Stimulated activated CD8-positive, alpha-beta memory T cell treated with anti-CD3 and anti-CD28 coated beads, Interleukin-15, amount 100 ng/mL, for 4 hours (primary cell): ENCODE measurements around the gene RAP1GAP2.
"Not testable (repeated sequence)": the region's sequence is repeated elsewhere in the genome, so short reads cannot be mapped to it uniquely, and the experiment has no call there.

ENCODE experiments used
- DNase-seq, 2 donors: peaks; one replicate each; pipeline ENCODE4 v3.0.0-alpha.2; 2020; ENCODE audit warnings: low read depth in 2 of 2

RAP1GAP2 gene

DNA sequence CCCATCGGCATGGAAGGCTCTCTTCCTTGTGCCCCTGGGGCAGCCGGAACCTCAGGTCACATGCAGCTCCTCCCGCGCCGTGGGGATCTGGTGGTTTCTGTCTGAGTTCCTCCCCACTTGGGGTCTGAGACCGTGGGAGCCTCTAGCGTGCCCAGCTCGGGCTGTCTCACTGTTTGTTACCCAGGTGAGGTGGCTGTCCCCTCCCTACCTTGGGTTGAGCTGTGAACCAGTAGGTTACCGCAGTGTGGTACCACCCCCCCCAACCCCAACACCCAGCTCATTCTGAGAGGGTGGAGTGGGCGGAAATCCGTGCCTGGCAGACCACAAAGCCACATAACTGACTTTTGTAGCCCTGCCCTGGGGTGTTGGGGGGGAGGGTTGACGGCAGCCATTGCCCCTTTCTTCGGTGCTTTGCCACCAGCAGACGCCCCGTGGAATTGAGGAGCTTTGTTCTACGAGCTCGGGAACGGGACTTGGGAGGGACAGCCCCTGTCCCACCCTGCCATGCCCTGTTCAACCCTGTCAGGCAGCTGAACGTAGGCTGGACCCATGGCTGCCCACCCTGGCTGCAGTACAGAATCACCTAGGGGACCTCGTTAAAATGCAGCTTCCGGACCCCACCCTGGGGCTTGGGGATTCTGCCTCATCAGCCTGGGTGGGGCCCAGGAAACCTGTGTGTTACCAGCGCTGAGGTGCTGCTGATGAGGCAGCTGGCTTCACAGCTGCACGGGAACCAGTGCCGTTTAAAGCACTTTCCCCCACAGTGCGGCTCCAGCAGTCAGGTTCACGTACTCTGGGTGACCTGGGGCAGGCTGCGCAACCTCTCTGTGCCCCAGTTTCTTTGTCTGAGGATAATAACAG, 18.5 kb downstream of the RAP1GAP2 start:
- DNase-seq, result peak; percentile 82 to 92

DNA sequence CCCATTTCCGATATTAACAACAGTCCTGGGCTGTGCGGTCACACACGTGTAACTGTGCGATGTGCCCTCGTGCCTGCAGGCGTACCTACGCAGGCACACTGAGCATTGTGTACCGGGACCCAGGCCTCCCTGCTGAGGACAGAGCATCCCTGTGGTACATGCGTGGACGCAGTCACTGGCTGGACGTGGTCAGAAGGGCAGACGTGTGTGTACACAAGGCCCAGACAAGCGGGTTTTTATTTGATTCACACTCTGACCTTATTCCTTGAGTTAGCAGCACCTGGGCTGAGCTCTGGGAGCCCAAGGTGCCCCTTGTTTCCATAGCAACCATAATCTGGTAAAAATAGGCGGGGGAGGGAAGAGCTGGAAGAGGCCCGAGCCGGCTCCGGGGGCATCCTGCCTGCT, 19.5 kb downstream of the RAP1GAP2 start:
- DNase-seq, result no peak

DNA sequence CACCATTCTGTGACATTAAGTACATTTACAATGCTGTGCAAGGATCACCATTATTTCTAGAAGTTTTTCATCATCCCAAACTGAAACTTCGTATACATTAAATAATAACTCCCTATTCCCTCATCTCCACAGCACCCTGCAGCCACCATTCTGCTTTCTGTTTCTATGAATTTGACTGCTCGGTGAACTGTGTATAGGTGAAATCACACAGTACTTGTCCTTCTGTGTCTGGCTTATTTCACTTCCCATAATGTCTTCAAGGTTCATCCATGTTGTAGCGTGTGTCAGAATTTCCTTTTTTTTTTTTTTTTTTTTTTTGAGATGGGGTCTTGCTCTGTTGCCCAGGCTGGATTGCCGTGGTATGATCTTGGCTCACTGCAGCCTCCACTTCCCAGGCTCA, 20.4 kb downstream of the RAP1GAP2 start:
- DNase-seq, result no peak

DNA sequence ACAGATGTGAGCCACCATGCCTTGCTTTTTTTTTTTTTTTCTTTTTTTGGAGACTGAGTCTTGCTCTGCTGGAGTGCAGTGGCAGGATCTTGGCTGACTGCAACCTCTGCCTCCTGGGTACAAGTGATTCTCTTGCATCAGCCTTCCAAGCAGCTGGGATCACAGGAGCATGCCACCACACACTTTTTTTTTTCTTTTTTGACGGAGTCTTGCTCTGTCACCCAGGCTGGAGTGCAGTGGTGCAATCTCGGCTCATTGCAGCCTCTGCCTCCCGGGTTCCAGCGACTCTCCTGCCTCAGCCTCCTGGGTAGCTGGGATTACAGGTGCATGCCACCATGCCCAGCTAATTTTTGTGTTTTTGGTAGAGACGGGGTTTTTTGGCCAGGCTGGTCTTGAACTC, 23.1 kb downstream of the RAP1GAP2 start:
- not testable (repeated sequence) for DNase-seq

DNA sequence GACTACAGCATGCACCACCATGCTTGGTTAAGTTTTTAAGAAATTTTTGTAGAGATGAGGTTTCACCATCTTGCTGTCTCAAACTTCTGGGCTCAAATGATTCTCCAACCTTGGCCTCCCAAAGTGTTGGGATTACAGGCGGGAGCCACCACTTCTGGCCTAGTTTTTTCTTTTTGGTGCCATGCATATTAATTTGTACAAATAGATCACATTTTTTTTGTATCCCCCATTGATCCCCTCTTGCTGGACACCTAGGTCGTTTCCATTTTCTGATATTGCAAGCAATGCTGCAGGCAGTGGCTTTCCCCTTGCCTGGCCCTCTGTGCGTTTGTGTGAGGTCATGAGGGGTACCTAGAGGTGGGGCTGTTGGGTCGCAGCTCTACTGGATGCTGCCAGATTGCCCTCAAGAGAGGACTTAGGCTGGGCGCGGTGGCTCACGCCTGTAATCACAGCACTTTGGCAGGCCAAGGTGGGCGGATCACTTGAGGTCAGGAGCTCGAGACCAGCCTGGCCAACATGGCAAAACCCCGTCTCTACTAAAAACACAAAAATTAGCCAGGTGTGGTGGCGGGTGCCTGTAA, 23.8 kb downstream of the RAP1GAP2 start:
- DNase-seq, result no peak

DNA sequence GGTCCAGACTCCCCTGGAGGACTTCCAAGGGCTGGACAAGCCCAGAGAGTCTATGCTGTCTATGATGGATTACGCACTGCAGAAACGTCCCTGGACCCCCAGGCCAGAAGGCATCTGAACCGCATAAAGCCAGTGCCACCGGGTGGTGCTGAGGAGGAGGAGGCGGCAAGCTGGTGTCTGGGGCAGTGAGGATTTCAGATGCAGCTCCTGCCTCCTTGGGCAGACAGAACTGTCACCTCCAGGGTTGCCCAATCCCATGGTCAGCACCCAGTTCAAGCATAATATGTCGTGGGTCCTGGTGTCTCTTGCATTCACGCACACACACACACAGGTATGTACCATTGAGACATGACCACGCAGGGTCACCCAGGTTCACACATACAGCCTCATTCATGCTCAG, 25.6 kb downstream of the RAP1GAP2 start:
- no peak for DNase-seq

DNA sequence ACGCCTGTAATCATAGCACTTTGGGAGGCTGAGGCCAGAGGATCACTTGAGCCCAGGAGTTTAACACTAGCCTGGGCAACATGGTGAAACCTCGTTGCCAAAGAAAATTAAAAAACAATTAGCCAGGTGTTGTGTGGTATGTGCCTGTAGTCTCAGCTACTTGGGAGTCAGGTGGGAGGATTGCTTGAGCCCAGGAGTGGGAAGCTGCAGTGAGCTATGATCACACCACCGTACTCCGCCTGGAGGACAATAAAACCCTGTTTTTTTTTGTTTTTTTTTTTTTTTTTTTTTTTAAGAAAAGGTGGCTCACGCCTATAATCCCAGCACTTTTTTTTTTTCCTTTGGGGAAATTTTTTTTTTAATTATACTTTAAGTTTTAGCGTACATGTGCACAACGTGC, 26.1 kb downstream of the RAP1GAP2 start:
- no peak for DNase-seq

DNA sequence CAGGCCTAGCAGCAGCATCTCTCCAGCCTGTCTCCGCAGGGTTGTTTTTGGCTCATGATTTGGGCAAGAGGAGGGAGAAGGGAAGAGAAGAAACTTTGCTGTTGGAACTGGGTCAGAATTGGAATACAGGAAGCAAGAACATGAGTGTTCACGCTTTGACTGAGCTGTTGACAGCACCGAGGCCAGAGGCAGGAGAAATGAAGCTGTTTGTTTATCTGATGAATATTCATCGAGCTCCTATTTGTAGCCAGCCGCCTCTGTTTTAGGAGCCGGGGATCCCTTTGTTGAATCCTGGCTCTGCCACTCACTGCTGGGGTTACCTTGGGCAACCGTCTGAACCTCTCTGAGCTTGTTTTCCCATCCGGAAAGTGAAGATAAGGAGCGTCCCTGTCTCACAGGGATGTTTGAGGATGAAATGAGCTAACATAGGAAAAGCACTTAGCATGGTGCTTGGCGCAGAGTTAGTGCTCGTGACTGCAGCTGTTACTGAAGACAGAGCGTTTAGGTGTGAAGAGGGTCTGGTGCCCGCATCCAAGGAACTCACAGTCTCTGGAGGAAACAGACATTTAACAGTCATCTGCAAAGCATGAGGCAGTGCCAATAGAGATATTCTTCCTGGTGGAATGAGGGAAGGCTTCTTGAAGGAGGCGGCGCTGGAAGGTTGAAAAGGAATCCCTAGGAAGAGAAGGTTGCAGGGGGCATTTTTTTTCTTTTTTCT, 29.2 kb downstream of the RAP1GAP2 start:
- no peak for DNase-seq

DNA sequence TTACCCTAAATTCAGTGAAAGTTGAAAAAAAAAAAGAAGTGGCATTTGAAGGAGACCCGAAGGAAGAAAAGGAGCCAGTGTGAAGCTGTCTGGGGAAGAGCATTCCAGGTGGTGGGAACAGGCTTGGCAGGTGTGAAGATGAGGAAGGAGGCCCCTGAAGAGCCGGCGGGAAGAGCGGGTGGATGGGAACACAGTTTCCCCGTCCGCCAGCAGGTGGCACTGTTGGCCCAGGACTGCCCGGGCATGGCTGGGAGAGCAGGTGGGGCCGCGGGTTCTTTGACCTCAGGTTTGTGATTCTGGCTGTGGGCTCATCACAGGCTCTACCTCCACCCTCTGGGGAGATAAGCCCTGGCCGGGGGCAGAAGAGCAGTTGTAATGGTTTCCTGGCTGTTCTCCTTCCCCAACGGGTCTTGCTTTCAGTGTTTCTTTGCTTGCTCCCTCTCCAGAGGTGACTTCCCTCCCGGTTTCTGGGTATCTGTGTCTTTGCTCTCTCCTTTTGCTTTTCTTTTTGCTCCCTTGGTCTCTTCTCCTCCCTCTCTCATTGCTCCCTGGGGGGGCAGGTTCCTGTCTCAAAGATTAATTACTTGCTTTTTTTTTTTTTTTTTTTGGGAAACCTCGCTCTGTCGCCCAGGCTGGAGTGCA, 32.3 kb downstream of the RAP1GAP2 start:
- peak; percentile 43 to 50 for DNase-seq

DNA sequence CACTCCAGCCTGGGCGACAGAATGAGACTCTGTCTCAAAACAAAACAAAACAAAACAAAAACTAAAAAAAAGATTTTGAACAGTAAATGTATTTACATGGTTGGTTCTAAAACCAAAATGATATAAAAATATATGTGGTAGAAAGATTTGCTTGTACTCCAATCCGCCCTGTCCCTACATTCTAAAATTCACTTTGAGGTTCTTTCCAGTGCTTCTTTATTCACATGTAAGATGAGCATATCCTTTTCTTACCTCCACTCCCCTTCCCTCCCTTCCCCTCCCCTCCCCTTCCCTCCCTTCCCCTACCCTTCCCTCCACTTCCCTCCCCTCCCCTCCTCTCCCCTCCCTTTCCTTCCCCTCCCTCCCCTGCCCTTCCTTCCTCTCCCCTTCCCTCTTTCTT, 34.4 kb downstream of the RAP1GAP2 start:
- no peak for DNase-seq

DNA sequence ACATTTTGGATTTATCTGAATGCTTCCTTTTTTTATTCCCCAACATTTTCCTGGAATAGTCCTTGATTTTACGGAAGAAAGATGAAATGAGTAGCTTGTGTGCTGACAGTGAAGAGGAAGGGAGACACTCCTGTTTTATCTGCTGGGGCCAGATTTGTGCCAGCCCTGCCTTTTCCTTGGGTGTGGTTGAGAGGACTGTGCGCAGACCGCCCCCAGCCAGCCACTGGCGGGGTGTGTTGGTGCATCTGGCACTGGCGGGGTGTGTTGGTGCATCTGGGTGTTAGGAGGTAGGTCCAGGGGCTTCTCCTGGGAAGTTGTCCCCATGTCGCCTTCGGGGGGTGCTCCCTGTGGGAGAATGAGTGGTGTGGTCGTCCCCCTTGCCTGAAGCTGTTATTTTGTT, 39.5 kb downstream of the RAP1GAP2 start:
- no peak for DNase-seq

DNA sequence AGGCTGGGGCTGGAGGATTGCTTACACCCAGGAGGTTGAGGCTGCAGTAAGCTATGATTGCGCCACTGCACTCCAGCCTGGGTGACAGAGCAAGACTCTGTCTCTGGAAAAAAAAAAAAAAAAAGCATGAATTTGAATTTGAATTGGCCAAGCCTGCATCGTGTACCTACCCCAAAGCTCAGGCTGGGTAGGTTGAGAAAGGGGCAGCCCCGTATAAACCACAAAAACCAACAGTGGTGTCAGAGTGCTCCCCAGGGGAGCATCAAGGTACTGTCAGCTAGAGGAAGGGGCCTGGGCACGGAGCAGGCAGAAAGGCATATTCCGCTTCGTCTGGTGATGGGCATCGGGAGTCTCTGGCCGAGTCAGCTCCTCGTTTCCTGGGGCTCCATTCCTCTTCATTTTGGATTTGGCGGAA, 40.9 kb downstream of the RAP1GAP2 start:
- DNase-seq, result no peak

DNA sequence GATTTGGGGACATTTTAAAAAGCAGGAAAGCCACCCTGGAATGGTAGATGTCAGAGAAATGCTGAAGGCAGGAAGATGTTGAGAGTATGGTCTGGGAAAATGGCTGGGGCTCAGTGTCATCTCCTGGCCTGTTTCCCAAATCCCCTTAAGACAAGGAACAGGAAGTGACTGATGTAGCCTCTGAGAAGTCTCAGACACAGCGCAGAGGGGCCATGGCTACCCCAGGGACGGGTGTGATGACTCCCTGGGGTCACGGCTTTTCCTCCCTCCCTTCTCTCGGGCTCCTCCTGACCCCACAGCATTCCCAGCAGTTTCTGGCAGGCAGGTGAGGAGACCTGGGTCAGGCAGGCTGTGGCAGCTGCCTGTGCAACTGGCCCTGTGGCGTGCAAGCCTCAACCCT, 45.4 kb downstream of the RAP1GAP2 start:
- DNase-seq, result no peak

DNA sequence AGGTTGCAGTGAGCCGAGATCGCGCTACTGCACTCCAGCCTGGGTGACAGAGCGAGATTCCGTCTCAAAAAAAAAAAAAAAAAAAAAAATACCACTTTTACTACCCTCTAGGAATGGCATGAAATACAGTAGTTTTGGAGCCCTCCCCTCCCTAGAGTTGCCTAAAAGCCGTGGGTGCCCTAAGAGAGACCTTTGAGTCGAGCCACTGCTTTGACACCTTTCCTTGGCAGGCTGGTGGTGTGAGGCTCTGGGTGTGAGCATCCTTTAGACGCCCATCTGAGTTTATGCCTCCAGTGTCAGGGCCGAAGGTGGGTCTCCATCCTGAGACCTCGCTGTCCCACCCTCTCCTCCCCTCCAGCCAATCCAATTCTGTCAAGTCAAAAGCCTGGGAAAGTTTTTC, 46.2 kb downstream of the RAP1GAP2 start:
- no peak for DNase-seq

DNA sequence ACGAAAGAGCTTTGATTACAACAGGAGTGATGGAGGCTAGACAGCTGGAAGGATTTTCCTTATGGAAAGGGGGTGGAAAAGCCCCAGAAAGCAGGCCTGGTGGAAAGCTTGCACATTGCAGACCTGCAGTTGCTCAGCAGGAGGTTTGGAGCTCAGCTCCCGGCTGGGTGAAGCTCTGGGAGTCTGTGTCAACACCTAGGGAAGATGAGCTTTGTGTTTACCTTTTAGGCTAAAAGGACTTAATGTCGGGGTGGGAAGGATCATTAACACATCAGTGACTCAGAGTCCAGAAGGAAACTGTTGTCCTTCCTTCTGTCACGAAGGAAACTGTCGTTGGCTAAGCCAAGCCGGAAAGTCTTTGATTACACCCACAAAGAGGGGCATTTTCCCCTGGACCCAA, 48.2 kb downstream of the RAP1GAP2 start:
- no peak for DNase-seq

DNA sequence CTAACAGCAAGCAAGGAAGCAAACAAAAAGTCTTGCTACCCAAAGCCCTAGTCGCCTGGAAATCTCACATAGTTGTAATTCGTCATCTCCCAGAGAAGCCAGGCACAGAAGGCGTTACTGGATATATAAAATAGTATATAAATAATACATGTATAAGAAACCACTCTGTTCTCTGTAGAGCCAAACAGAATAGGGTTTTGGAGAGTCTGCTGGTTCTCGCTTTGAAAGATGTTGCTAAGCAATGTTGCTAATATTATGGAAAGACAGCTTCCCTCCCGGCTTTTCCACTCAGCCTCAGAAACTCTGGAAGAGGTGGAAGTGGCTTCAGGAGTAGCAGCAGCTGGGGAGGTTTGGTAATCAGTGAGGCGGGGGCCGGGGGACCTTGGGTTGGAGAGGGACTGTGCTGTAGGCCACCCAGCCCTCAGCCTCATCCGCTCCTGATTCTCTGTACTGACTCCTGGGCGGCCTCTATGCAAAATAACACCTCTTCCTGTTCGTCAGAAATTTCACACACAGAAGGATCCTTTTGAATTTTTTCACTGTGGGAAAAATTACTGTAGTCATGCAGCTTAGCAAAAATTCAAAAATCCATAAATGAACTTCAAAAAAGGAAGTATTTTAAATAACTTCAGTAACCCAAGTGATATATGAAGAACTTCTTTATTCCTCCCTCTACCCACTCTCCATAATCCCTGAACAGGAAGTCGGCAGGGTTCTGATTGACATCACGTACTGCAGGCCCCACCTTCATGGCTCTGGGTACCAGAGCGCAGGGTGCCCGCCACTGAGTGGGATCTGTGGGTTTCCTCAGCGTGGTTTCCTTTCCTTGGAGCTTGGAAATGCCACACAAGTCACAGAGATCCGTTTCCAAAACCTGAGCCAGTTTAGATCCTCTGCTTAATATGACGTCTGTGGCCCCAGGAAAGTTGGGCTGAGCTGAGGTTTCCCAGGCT, 51.4 kb downstream of the RAP1GAP2 start:
- DNase-seq, result no peak

DNA sequence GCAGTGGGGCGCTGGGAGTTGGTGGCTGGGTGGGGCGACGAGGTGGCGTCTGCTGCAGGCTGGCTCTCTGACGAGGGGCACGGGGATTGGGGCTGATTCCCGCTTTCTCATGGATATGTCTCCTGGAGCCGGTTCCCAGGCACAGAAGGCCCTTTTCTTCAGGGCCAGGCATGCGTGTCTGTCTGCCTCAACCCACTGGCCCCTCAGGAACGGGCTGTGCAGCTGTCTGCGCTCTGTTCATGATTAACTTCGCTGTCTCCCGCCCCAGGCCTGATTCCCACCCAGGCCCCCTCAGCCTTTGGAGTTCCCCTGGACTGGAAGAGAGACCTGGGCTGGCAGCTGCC, 53.1 kb downstream of the RAP1GAP2 start:
- no peak for DNase-seq

DNA sequence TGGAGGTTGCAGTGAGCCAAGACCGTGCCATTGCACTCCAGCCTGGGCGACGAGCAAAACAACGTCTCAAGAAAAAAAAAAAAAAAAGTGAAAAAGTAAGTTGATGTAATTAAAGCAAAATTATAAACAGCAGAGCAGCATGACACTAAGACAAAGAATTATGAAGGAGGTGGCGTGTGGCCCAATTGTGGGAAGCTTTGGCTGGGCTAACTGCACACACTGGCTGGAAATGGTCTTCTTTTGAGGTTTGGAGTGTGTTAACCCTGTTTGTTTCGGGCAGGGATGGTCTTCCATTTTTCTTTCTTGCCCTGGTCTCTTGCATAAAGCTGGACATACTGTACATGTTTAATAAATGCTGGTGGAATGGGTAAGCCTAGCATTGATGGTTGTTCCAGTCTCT, 54.8 kb downstream of the RAP1GAP2 start:
- no peak for DNase-seq

DNA sequence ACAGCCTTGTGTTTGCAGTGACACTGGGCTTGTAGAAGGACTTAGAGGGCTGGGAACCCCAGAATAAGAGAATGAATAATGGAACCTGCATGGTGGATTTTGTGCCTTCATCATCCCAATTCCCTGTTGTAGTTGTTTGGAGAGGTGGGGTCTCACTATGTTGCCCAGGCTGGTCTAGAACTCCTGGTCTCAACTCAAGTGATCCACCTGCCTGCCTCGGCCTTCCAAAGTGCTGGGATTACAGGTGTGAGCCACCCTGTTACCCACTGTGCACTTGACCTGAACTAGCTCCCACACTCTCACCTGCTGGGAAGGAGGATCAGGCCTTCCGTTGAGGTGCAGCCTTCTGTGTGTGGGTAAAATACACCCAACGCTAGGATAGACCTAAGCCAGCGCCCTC, 55.4 kb downstream of the RAP1GAP2 start:
- DNase-seq, result no peak

DNA sequence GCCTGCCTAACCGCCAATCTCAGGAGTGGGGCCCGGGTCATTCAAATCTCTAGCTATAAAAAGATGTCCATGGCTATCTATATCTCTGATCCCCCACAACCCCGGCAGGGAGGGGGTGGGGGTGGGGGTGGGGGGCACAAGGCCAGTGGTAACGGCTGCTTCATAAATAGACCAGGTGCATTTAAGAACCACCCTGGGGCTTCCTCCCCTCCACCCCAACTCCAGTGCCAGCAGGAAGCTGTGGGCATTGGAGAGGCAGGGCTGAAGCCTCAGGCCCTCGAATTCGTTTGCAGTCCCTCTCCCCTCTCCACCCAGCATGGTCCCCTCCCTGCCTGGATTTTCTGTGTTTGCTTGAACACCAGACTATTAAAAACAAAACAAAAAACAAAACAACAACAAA, 56.0 kb downstream of the RAP1GAP2 start:
- DNase-seq, result no peak

DNA sequence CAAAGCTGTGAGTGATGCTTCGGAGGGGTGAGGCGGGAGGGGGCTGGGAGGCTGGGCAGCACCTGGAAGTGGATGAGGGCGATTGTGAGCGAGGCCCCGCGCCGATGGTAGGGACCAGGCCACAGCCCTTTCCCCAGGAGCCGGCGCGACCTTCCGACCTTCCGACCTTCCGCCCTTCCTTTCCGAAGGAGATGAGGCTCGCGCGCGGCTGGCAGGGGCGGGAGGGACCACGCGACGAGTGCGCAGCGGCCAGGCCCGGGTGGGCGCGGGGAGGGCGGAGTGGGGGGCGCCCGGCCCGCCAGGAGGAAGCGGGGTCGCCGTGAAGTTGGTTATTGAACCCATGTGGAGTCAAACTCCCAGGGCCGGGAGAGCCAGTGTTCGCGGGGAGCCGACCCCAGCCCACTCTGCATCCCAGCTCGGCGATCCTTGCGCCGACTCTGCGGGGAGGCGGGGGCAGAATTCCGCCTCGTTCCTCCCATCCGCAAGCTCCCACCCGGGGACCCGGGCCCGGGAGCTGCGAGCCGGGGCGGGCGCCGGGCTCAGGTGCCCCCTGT, 56.6 kb downstream of the RAP1GAP2 start:
- DNase-seq, result no peak
